OCI-LY3 (cell line): ENCODE data around the gene CXCL10.
"Not testable (repeated sequence)": the region's sequence is repeated elsewhere in the genome, so short reads cannot be mapped to it uniquely, and the experiment has no call there.

Experiments used
- H2AFZ ChIP-seq: fragments of 200-600, 300-600 bp; shearing (Covaris generic); 2 replicates; pipeline ENCODE4 v1.6.0; 2014; ENCODE audit warnings: antibody characterized with exemption, low read depth, low read length
- H3K27ac ChIP-seq: fragments of 200-600, 300-600 bp; sonication (generic); 2 replicates; pipeline ENCODE4 v1.5.1; 2014; ENCODE audit warnings: mild to moderate bottlenecking, low read length, moderate library complexity, mixed read lengths
- H3K27me3 ChIP-seq: fragments of 200-600, 300-600 bp; sonication (generic); 2 replicates; pipeline ENCODE4 v1.6.1; 2014; ENCODE audit warnings: low read depth, low read length, mixed read lengths
- H3K36me3 ChIP-seq: fragments of 200-600, 300-600 bp; sonication (generic); replicated peaks from 2 replicates; pipeline ENCODE3; 2014; ENCODE audit warnings: low read depth, low read length, mixed read lengths
- H3K4me1 ChIP-seq: fragments of 300-600, 200-600 bp; sonication (generic); 2 replicates; pipeline ENCODE4 v1.6.1; 2014; ENCODE audit warnings: low read length, mixed read lengths
- H3K4me2 ChIP-seq: fragments of 200-600, 300-600 bp; sonication (generic); 2 replicates; pipeline ENCODE4 v1.6.1; 2014; ENCODE audit warnings: low read length, mixed read lengths
- H3K4me3 ChIP-seq: fragments of 300-600, 200-600 bp; sonication (generic); 2 replicates; pipeline ENCODE4 v1.5.1; 2014; ENCODE audit warnings: antibody characterized with exemption, mild to moderate bottlenecking, low read length, moderate library complexity
- H3K79me2 ChIP-seq: fragments of 300-600, 200-600 bp; shearing (Covaris generic); 2 replicates; pipeline ENCODE4 v1.6.1; 2014; ENCODE audit warnings: mild to moderate bottlenecking, low read length, mixed read lengths
- H3K9ac ChIP-seq: fragments of 300-600, 200-600 bp; shearing (Covaris generic); 2 replicates; pipeline ENCODE4 v1.6.0; 2014; ENCODE audit warnings: mild to moderate bottlenecking, low read length, moderate library complexity
- H3K9me3 ChIP-seq: fragments of 200-600, 300-600 bp; shearing (Covaris generic); 2 replicates; pipeline ENCODE4 v1.6.1; 2014; ENCODE audit warnings: low read length, mixed read lengths; ENCODE audit not compliant: insufficient read depth
- H4K20me1 ChIP-seq: fragments of 200-600, 300-600 bp; sonication (generic); 2 replicates; pipeline ENCODE4 v1.6.1; 2016; ENCODE audit warnings: low read length, mixed read lengths; ENCODE audit not compliant: insufficient read depth
- CTCF ChIP-seq: fragments of 200-600, 300-600 bp; sonication (generic); IDR thresholded peaks from 2 replicates; pipeline ENCODE4 v1.5.1; 2014; ENCODE audit warnings: antibody characterized with exemption, low read length, low read depth
- EZH2phosphoT487 ChIP-seq: fragments of 200-600 bp; shearing (Covaris generic); IDR thresholded peaks from 2 replicates; pipeline ENCODE4 v1.6.1; 2018; ENCODE audit warnings: antibody characterized with exemption, mixed run types, low read depth

The CXCL10 gene

GRCh38 chr4:76053730-76054129, 30.4 kb upstream of the CXCL10 start:
- Histone ChIP-seq H3K4me2 (peak overlapping the region; percentile 24; the same call in 1 of the 2 replicates), H2AFZ (no peak overlapping the region), H3K4me1 (peaks cover 57% of the 10 kb centered on the region)

GRCh38 chr4:76050560-76051050, 27.3 kb upstream of the CXCL10 start:
- H3K79me2 ChIP-seq, H4K20me1 ChIP-seq, H3K9me3 ChIP-seq, H3K4me3 ChIP-seq, H3K9ac ChIP-seq, H3K4me2 ChIP-seq, H3K27me3 ChIP-seq, H3K27ac ChIP-seq, H3K36me3 ChIP-seq, H2AFZ ChIP-seq: not testable (repeated sequence)
- H3K4me1 ChIP-seq, result peaks cover 27% of the 10 kb centered on the region

More at GRCh38 chr4:76053730-76054129, 30.4 kb upstream of the CXCL10 start:
- H3K79me2 ChIP-seq, result peaks cover 7% of the 10 kb centered on the region; the same call in 1 of the 2 replicates
- peak overlapping the region; percentile 32; the same call in 1 of the 2 replicates for H3K9ac ChIP-seq
- no peaks in the 10 kb centered on the region for H4K20me1 ChIP-seq
- H3K27ac ChIP-seq, result peak overlapping the region; percentile 95
- H3K27me3 ChIP-seq, result no peaks in the 10 kb centered on the region
- H3K4me3 ChIP-seq, result no peak overlapping the region
- peaks cover 3% of the 10 kb centered on the region for H3K36me3 ChIP-seq
- TF ChIP-seq CTCF, result no peak
- no peak for TF ChIP-seq EZH2phosphoT487
- H3K9me3 ChIP-seq, result no peaks in the 10 kb centered on the region

- H3K36me3 ChIP-seq, H3K4me2 ChIP-seq, H3K4me3 ChIP-seq, H4K20me1 ChIP-seq, H3K79me2 ChIP-seq, H3K9ac ChIP-seq, H2AFZ ChIP-seq, H3K27ac ChIP-seq, H3K27me3 ChIP-seq, H3K9me3 ChIP-seq: not testable (repeated sequence)
- H3K4me1 ChIP-seq, result peaks cover 21% of the 10 kb centered on the region
Measured at GRCh38 chr4:76049860-76050416, 26.6 kb upstream of the CXCL10 start.

GRCh38 chr4:76044686-76045085, 21.4 kb upstream of the CXCL10 start:
- not testable (repeated sequence) for H4K20me1 ChIP-seq, H3K9ac ChIP-seq, H3K4me2 ChIP-seq, H3K9me3 ChIP-seq, H3K27ac ChIP-seq, H3K27me3 ChIP-seq, H2AFZ ChIP-seq, H3K79me2 ChIP-seq, H3K36me3 ChIP-seq, H3K4me3 ChIP-seq
- peaks cover 20% of the 10 kb centered on the region for H3K4me1 ChIP-seq

- H3K9me3 ChIP-seq, H2AFZ ChIP-seq, H3K4me3 ChIP-seq, H3K9ac ChIP-seq, H3K4me2 ChIP-seq, H3K27ac ChIP-seq, H3K79me2 ChIP-seq, H4K20me1 ChIP-seq, H3K36me3 ChIP-seq, H3K27me3 ChIP-seq: not testable (repeated sequence)
- peaks cover 20% of the 10 kb centered on the region for H3K4me1 ChIP-seq
Measured at GRCh38 chr4:76043306-76043705, 20.0 kb upstream of the CXCL10 start.

- Histone ChIP-seq H3K9ac (peak overlapping the region; percentile 54), H3K27ac (peak overlapping the region; percentile 75), H3K4me3 (peak overlapping the region; percentile 51), H3K4me2 (peak overlapping the region; percentile 57), H3K4me1 (peaks cover 20% of the 10 kb centered on the region)
- not testable (repeated sequence) for H3K9me3 ChIP-seq, H3K36me3 ChIP-seq, H4K20me1 ChIP-seq, H2AFZ ChIP-seq, H3K79me2 ChIP-seq, H3K27me3 ChIP-seq
Measured at GRCh38 chr4:76042241-76042998, 19.1 kb upstream of the CXCL10 start.
